NK-92 treated with Interleukin-12 subunit alpha and Interleukin-12 subunit beta, amount 100 ng/mL, for 24 hours (cell line): ENCODE results near the gene CCDC51.
A peak's percentile ranks its signal among the peaks of the same experiment; 100 is the strongest.
"Not testable (repeated sequence)": the region's sequence is repeated elsewhere in the genome, so short reads cannot be mapped to it uniquely, and the experiment has no call there.

ENCODE experiments used
- DNase-seq: peaks from one replicate; lab custom pipeline; 2025; lab: John Stamatoyannopoulos, UW

The CCDC51 gene

GRCh38 chr3:48439820-48440589 lies at the start of gene CCDC51, which contains the start of gene TMA7:
Gene CCDC51 (minus strand): TSS chr3:48440119. CDS start chr3:48435128, 4,991 bp downstream.
Gene TMA7 (plus strand): TSS chr3:48440257. CDS start chr3:48440297, 40 bp downstream.
- DNase-seq = peak; percentile 96

- DNase-seq = no peak
Observed at GRCh38 chr3:48486952-48487351, 47.0 kb upstream of the CCDC51 start.

GRCh38 chr3:48482822-48483221 lies 42.9 kb upstream of the CCDC51 start:
- DNase-seq = not testable (repeated sequence)

- DNase-seq = not testable (repeated sequence)
Observed at GRCh38 chr3:48480891-48481290, 41.0 kb upstream of the CCDC51 start.

- peak; percentile 22 for DNase-seq
Observed at GRCh38 chr3:48478626-48479555, 39.0 kb upstream of the CCDC51 start.

- no peak for DNase-seq
Observed at GRCh38 chr3:48477959-48478520, 38.1 kb upstream of the CCDC51 start.

- no peak for DNase-seq
Observed at GRCh38 chr3:48476426-48477053, 36.6 kb upstream of the CCDC51 start.

- DNase-seq = no peak
Observed at GRCh38 chr3:48475188-48475587, 35.3 kb upstream of the CCDC51 start.

GRCh38 chr3:48474619-48475018 lies 34.7 kb upstream of the CCDC51 start:
- DNase-seq = no peak

- not testable (repeated sequence) for DNase-seq
Observed at GRCh38 chr3:48474031-48474430, 34.1 kb upstream of the CCDC51 start.

GRCh38 chr3:48473617-48473952 lies 33.7 kb upstream of the CCDC51 start:
- no peak for DNase-seq

- DNase-seq = peak; percentile 89
Observed at GRCh38 chr3:48472923-48473616, 33.2 kb upstream of the CCDC51 start.

GRCh38 chr3:48472673-48472922 lies 32.7 kb upstream of the CCDC51 start:
- peak; percentile 38 for DNase-seq

GRCh38 chr3:48470286-48470685 lies 30.4 kb upstream of the CCDC51 start:
- no peak for DNase-seq

- no peak for DNase-seq
Observed at GRCh38 chr3:48469046-48469915, 29.4 kb upstream of the CCDC51 start.

- DNase-seq = no peak
Observed at GRCh38 chr3:48468329-48468731, 28.4 kb upstream of the CCDC51 start.

GRCh38 chr3:48467473-48468267 lies 27.8 kb upstream of the CCDC51 start:
- DNase-seq = no peak

GRCh38 chr3:48467110-48467454 lies 27.2 kb upstream of the CCDC51 start:
- no peak for DNase-seq

- DNase-seq = no peak
Observed at GRCh38 chr3:48466386-48467109, 26.6 kb upstream of the CCDC51 start.
